Stimulated activated CD8-positive, alpha-beta memory T cell treated with anti-CD3 and anti-CD28 coated beads, Interleukin-15, amount 100 ng/mL, for 48 hours (primary cell): ENCODE results near the gene ARHGEF35.
"Not testable (repeated sequence)": the region's sequence is repeated elsewhere in the genome, so short reads cannot be mapped to it uniquely, and the experiment has no call there.

Experiments
- DNase-seq, 2 donors: peaks; one replicate each; pipeline ENCODE4 v3.0.0-alpha.2; 2020; ENCODE audit warnings: low read depth in 2 of 2

The ARHGEF35 gene

GRCh38 chr7:144195212-144195872 is at the start of gene ARHGEF35:
TSS of gene ARHGEF35 (minus strand) at chr7:144195833. CDS start at chr7:144188383, 7,450 bp downstream.
- DNase-seq: not testable (repeated sequence)

- DNase-seq: not testable (repeated sequence)
Observed at GRCh38 chr7:144245372-144245771, 49.7 kb upstream of the ARHGEF35 start.

DNA sequence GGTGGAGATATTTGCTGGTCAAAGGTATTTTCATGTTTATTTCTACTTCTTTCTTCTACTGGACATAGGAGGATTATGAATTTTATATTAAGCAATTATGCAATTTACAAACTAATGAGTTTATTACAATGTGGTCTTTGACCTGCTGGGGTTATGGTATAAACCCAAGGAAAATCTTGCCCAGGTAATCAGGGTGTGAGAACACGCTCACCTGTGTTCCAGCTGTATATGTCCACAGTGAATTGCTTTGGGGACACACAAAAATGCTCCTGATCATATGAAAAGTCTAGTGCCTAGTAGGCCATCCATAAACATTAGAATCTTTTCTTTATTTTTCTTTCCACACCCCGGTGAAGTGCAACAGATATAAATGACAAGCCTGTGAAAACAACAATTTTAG is 43.7 kb upstream of the ARHGEF35 start, which contains the start of gene OR2A42:
OR2A42 (minus strand) TSS at position 241 of the 400 bp plus-strand sequence. CDS start 6,762 bp downstream, outside the sequence.
- not testable (repeated sequence) for DNase-seq

- not testable (repeated sequence) for DNase-seq
Observed at GRCh38 chr7:144238530-144239082, 43.0 kb upstream of the ARHGEF35 start.

GRCh38 chr7:144233039-144233438 is 37.4 kb upstream of the ARHGEF35 start:
- DNase-seq: not testable (repeated sequence)

DNA sequence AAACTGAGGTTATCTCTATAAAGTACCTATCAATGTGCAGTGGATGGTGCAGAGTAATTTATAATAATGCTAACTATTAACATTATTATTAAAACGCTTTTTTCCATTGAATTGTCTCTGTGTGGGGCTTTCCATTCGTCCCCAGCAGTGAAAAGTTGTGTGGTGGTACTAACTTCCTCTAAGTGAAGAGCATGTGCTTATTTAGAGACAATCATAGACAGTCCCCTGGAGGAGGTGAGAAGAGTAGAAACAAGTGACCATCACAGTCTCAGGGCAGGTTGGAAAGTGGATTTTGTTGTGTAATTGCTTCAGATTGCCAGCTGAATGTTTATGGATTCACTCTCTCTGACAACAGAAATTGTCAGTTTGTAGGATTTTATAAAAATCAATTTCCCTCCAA is 35.4 kb upstream of the ARHGEF35 start:
- DNase-seq: not testable (repeated sequence)

DNA sequence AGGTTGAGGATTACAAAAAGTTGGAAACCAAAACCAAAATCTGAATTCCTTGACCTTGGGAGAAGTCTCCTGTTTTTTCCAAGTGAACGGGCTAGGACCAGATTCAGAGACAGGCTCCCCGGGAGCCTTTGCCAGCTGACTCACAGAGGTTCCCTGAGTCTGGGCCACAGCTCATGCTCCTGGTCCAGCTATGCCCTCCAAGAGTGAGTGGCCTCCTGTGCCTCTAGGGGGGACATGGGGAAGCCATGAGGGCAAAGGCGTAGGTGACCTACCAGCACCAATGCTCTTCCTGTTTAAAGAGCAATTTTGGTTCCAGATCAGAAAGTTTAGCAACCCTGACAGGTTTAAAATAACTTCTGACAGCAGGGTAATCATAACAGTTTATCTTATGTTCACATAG is 33.2 kb upstream of the ARHGEF35 start:
- DNase-seq: not testable (repeated sequence)

GRCh38 chr7:144226866-144227265 is 31.2 kb upstream of the ARHGEF35 start:
- not testable (repeated sequence) for DNase-seq

DNA sequence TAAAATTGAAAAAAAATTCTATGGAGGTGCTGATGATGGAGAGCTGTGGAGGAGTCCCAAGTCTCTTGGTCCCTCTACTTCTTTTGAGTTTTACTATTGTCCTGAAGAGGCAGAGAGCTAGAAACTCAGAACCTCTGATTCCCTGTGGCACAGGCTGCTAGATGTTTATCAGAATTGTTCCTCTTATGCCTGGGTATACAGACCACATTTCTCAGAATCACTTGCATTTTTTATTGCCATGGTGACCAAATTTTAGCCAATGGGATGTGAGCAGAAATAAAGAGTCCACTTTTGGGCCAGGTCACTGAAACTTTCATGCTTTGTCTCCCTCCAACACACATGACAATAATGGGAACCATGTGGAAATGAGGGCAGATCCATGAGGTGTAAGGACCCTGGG is 28.0 kb upstream of the ARHGEF35 start:
- not testable (repeated sequence) for DNase-seq

- not testable (repeated sequence) for DNase-seq
Observed at GRCh38 chr7:144220531-144220930, 24.9 kb upstream of the ARHGEF35 start.

DNA sequence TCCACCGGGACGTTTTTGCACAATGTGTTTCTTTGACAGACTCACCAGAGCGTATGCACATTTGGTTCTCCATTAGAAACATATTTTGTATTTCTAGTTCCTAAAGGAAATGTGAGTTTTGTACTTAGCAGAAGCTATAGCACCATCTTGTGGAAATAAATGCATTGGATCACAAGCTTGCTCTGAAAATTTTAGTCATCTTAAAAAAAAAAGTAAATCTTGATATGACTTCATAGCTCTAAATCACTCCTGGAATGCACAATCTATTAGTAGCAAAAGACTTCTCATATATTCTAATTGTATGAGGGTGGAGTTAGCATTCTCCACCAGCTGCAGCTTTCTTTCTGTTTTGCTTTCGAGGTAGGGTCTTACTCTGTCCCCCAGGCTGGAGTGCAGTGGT is 23.5 kb upstream of the ARHGEF35 start:
- DNase-seq: not testable (repeated sequence)

- not testable (repeated sequence) for DNase-seq
Observed at GRCh38 chr7:144218581-144218980, 22.9 kb upstream of the ARHGEF35 start.

- not testable (repeated sequence) for DNase-seq
Observed at GRCh38 chr7:144217200-144217599, 21.6 kb upstream of the ARHGEF35 start.

DNA sequence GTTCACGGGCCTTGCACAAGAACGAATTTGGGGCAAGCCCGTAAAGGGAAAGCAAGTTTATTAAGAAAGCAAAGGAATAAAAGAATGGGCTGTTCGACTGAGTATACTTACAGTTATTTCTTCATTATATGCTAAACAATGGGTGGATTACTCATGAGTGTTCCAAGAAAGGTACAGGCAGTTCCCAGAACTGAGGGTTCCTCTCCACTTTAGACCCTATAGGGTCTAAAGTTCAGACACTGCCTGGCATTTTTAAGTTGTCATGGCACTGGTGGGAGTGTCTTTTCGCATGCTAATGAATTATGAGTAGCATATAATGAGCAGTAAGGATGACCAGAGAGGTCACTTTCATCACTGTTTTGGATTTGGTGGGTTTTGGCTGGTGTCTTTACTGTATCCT is 9.7 kb upstream of the ARHGEF35 start:
- not testable (repeated sequence) for DNase-seq

DNA sequence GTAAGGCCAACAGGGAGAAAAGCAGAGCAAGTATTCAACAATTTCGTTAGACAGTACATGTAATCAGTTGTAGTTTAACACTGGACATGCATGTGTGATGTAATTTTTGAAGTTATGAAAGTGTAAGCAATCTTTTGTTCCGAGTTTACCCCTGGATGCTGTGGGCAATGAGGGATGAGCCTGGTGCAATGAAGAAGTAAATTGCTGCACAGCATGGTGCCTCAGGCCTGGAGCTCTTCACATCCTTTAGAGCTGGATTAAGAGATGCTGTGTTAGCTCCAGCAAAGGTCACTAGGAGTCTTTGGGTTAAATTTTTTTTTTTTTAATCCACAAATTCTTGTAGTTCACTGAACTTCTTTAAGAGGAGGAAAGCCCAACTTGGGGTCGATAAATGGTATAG is 7.5 kb upstream of the ARHGEF35 start:
- not testable (repeated sequence) for DNase-seq

- not testable (repeated sequence) for DNase-seq
Observed at GRCh38 chr7:144201978-144202377, 6.3 kb upstream of the ARHGEF35 start.

DNA sequence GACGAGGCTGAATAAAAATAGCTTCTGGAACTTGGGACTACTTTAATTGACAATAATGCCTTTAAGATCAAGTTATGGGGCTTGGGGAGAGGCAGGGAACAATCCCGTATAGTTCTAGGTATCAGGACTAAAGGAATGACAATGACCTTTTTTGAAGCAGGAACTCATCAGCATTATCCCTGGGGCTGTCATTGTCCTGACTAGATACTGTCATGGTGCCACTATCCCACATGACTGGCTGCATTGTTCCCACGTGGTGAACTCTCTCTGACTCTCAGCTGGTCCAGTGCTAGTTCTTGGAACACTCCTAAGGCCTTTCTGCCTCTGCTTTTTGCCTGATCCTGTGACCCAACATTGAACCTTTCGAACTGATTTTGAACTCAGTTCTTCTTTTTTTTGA is 3.3 kb upstream of the ARHGEF35 start:
- DNase-seq: not testable (repeated sequence)

GRCh38 chr7:144194453-144194852 is 1.2 kb downstream of the ARHGEF35 start:
- not testable (repeated sequence) for DNase-seq

- not testable (repeated sequence) for DNase-seq
Observed at GRCh38 chr7:144193782-144194181, 1.9 kb downstream of the ARHGEF35 start.

- DNase-seq: not testable (repeated sequence)
Observed at GRCh38 chr7:144188578-144189171, 7.0 kb downstream of the ARHGEF35 start.

GRCh38 chr7:144187848-144188247 is 7.8 kb downstream of the ARHGEF35 start:
- not testable (repeated sequence) for DNase-seq

DNA sequence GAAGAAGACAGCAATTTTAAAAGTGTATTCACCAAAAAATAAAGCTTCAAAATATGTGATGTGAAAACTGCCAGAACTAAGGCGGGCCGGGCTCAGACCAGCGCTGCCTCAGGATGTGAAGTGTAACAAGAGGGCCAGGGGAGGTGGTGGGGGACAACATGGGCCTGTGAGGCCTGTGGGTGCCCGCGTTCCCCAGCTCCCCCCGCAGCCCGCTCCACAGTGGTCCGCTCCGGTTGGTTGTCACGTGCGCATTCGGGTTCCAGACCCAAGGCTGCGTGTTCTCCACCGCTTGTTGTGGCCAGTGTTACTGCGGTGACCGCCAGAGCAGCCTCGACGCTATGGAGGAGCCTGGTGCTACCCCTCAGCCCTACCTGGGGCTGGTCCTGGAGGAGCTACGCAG is 12.5 kb downstream of the ARHGEF35 start, which contains the start of gene CTAGE4:
CTAGE4 (plus strand) TSS at position 301 of the 400 bp plus-strand sequence; CDS start at position 339, 38 bp downstream.
- DNase-seq: not testable (repeated sequence)

- DNase-seq: not testable (repeated sequence)
Observed at GRCh38 chr7:144179165-144179479, 16.5 kb downstream of the ARHGEF35 start.
